Esophagus (tissue), 2 donors: ENCODE measurements around the gene KCNJ14. TPM values are rescaled to one million over a fixed set of nuclear protein-coding genes. Genes with fewer than 3 reads are reported as not detected.

ENCODE experiments used
- H3K27ac ChIP-seq, 2 donors: one replicate each; pipeline ENCODE4 v1.5.1; 2013; ENCODE audit warnings: low read depth in 2 of 2, mild to moderate bottlenecking in 2 of 2, inconsistent platforms in 1 of 2, low read length in 1 of 2, moderate library complexity in 1 of 2
- H3K27me3 ChIP-seq, 2 donors: one replicate each; pipeline ENCODE4 v1.6.1; 2013; ENCODE audit warnings: low read length in 2 of 2, control low read depth in 1 of 2, mild to moderate bottlenecking in 1 of 2; ENCODE audit not compliant: insufficient read depth in 2 of 2, control insufficient read depth in 1 of 2
- H3K36me3 ChIP-seq, 2 donors: one replicate each; pipeline ENCODE4 v1.6.1; 2013; ENCODE audit warnings: low read length in 1 of 2; ENCODE audit not compliant: control insufficient read depth in 2 of 2, insufficient read depth in 2 of 2
- H3K4me1 ChIP-seq, 2 donors: one replicate each; pipeline ENCODE4 v1.6.1; 2013; ENCODE audit warnings: low read length in 1 of 2; ENCODE audit not compliant: control insufficient read depth in 2 of 2, insufficient read depth in 2 of 2
- H3K4me3 ChIP-seq, 2 donors: one replicate each; pipeline ENCODE4 v1.5.1; 2013; ENCODE audit warnings: low read length in 2 of 2, mild to moderate bottlenecking in 2 of 2, low read depth in 1 of 2, moderate library complexity in 1 of 2
- H3K9me3 ChIP-seq, 2 donors: one replicate each; pipeline ENCODE4 v1.6.1; 2013; ENCODE audit warnings: mild to moderate bottlenecking in 2 of 2, low read depth in 1 of 2, low read length in 1 of 2, moderate library complexity in 1 of 2; ENCODE audit not compliant: control insufficient read depth in 2 of 2, insufficient read depth in 1 of 2
- WGBS, 2 donors: extraction: QIAGEN DNeasy Blood & Tissue Kit; methylation state at CpG; one replicate each; pipeline ENCODE4 v1.1.7; 2013; 5-methylcytosine and 5-hydroxymethylcytosine counted together
- polyA plus RNA-seq, 2 donors: library from polyadenylated mRNA; stranded (reverse); fragments of 200-250 nt; gene quantifications; one replicate each; pipeline ENCODE4 v1.2.3, GENCODE V29; 2013
- donor health status: healthy with polysubstance abuse.
- donor health status: Bipolar disorder and iron deficiency.

Gene KCNJ14
- polyA plus RNA-seq, result 1 to 10 TPM in 1 of 2 donors, under 1 TPM in 1; 0.54 to 1.0 TPM

DNA sequence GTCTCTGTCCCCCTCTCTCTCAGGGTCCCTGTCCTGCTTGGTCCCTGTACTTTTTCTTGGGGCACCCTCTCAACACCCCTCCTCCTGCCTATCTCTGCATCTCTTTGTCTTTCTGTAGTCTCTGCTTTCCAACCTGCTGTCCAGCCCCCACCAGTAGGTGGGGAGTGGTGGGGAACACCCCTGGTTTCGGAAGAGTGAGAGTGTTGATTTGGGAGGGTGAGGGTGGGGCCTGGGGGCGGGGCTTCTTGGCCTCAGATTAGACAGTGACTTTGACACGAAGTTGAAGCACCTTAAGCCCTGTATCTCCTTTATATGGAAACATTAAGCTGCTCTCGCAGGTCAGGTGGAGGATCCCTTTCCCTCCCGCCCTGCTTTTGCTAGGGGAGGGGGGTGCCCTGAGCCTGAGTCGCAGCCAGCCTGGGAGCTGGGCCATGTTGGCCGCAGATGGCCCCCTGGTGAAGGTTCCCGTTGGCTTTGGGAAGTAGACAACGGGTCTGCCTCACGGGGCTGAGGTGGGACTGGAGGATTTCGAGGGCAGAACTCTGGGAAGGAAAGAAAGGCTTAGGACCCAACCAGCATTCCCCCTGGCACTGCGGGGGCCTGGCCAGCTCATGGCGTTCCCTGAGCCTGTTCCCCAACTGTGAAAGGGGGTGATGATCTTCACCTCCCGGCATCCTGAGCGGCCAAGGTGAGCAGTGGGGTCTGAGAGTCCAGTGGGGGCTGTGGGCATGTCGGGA lies at the start of gene KCNJ14:
TSS of gene KCNJ14 (plus strand) at position 404 of the 737 bp plus-strand sequence. CDS start 6,151 bp downstream, outside the sequence.
- Histone ChIP-seq H3K27me3 (no peaks in the 10 kb centered on the region), H3K36me3 (peaks cover 17 to 45% of the 10 kb centered on the region in 2 donors), H3K27ac (no peak within 1 kb of the TSS), H3K9me3 (no peaks in the 10 kb centered on the region), H3K4me1 (no peaks in the 10 kb centered on the region), H3K4me3 (no peak within 1 kb of the TSS)
- WGBS, 2 donors, result 81 to 83% methylated on average over 16 of the region's 16 CpGs

DNA sequence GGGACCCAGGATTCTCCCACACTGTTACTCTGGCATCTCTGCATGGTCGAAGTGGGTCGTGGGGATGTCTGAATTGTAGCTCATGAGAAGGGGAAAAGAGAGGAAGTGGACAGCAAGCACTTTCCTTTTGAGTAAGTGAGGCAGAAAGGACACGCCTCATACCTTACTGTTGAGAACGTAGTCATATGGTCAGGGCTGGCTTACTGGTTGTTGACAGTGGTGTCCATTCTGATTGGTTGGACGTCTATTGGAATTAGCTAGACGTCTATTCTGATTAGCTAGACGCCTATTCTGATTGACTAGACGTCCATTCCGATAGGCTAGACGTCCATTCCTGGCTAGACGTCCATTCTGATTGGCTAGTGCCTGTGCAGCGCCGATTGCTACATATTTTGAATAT lies 49.5 kb upstream of the KCNJ14 start:
- H3K27ac ChIP-seq, result no peak overlapping the region
- H3K4me3 ChIP-seq, result no peak overlapping the region
- no peaks in the 10 kb centered on the region for H3K36me3 ChIP-seq
- WGBS, 2 donors, result 76 to 78% methylated on average over 13 of the region's 13 CpGs
- no peaks in the 10 kb centered on the region for H3K4me1 ChIP-seq
- H3K9me3 ChIP-seq, result peaks cover 0 to 4% of the 10 kb centered on the region in 2 donors
- H3K27me3 ChIP-seq, result no peaks in the 10 kb centered on the region

DNA sequence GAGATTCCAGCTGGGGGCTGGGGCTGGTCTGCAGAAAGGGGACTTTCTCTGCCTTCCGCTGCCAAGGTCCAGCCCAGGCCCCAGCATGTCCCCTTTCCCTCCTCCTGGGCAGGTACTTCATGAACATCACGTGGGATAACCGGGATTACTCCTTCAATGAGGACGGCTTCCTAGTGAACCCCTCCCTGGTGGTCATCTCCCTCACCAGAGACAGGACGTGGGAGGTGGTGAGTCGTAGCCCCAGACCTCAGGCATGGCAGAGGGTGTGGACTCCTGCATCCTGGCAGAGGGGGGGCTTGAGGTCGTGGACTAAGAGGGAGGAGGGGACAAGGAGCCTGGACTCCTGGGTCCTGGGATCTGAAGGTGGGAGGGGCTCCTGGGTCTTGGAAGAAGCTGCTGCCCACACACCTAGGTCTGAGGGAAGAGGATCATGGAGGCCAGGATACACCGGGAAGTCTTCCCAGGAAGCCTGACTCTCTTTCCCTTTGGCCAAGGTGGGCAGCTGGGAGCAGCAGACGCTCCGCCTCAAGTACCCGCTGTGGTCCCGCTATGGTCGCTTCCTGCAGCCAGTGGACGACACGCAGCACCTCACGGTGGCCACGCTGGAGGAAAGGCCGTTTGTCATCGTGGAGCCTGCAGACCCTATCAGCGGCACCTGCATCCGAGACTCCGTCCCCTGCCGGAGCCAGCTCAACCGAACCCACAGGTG lies 41.3 kb upstream of the KCNJ14 start:
- Histone ChIP-seq H3K27ac (no peak overlapping the region), H3K9me3 (no peaks in the 10 kb centered on the region), H3K27me3 (peaks cover 0 to 3% of the 10 kb centered on the region in 2 donors), H3K4me3 (no peak overlapping the region), H3K36me3 (no peaks in the 10 kb centered on the region), H3K4me1 (no peaks in the 10 kb centered on the region)
- 39 to 40% methylated on average over 24 of the region's 24 CpGs for WGBS, 2 donors

DNA sequence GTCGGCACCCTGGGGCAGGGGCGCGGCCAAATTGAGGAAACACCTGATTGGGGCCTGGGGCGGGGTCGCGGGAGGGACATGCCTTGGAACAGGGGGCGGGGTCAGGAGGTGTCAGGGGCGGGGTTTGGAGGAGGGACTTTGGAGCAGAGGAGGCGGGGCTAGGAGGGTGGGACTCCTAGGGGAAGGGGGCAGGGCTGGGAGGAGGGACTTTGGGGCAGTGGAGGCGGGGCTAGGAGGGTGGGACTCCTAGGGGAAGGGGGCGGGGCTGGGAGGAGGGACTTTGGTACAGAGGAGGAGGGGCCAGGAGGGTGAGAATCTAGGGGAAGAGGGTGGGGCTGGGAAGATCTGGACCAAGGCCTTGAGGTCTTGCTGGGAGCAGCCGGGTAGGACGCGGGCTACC lies 40.0 kb upstream of the KCNJ14 start:
- Histone ChIP-seq H3K9me3 (no peaks in the 10 kb centered on the region), H3K36me3 (no peaks in the 10 kb centered on the region), H3K27ac (no peak overlapping the region), H3K4me3 (peak overlapping the region in 1 of 2 donors; percentile 13), H3K4me1 (no peaks in the 10 kb centered on the region), H3K27me3 (peaks cover 0 to 3% of the 10 kb centered on the region in 2 donors)
- WGBS, 2 donors, result 8 to 14% methylated on average over 9 to 14 of the region's 14 CpGs

DNA sequence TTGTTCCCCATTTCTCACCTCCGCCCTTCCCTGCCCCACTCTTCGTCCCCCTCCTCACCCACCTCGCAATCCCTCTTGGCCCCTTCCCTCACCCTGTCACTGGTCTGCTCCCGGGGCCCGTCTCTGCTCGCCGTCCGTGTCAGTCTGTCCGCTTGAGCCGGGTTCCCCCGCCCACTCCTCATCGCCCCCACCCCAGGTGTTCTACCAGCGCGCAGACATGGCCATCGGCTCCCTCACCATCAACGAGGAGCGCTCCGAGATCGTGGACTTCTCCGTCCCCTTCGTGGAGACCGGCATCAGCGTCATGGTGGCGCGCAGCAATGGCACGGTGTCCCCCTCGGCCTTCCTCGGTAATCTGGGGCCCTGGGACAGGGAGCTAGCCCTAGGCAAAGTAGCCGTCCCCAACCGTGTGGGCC lies 39.6 kb upstream of the KCNJ14 start:
- 40 to 43% methylated on average over 30 of the region's 30 CpGs for WGBS, 2 donors
- Histone ChIP-seq H3K4me1 (no peaks in the 10 kb centered on the region), H3K27ac (no peak overlapping the region), H3K36me3 (no peaks in the 10 kb centered on the region), H3K27me3 (peaks cover 0 to 3% of the 10 kb centered on the region in 2 donors), H3K4me3 (peak overlapping the region in 1 of 2 donors; percentile 13), H3K9me3 (no peaks in the 10 kb centered on the region)

- Histone ChIP-seq H3K27me3 (peaks cover 0 to 3% of the 10 kb centered on the region in 2 donors), H3K9me3 (no peaks in the 10 kb centered on the region), H3K4me1 (peaks cover 2 to 3% of the 10 kb centered on the region in 2 donors), H3K36me3 (no peaks in the 10 kb centered on the region), H3K27ac (no peak overlapping the region), H3K4me3 (no peak overlapping the region)
- WGBS, 2 donors, result 68 to 78% methylated on average over 7 of the region's 7 CpGs
Observed at GRCh38 chr19:48417421-48417820, 38.0 kb upstream of the KCNJ14 start.

DNA sequence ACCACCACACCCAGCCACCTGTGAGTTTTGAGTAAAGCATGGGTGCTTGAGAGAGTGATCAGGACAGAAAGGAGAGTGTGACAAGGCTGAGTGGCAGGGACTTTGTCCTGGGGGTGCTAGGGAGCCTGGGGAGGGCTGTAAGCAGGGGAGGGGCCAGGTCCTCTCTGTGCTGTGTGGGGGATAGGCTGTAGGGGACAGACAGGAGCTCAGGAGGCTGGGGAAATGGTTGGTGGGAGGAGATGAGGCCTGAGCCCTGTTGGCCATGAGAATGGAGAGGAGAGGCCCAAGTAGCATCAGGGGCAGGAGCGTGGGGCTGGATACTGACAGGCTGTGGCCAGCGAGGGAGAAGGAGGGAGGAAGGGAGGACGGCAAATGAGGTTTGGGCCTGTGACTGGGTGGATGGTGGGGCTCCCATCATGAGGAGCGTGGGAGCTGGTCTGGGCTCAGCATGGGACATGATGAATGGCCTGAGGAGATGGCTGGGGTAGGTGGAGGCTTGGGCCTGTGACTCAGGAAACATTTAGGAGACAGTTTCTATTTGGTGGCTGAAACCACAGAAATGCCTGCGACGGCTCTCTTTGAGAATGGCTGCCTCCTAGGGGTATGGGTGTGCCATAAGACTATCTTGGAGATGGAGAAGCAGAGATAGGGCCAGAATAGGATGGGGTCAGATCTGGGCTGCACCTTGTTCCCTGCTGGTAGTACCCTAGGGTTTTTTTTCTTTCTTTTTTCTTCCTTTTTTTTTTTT lies 36.9 kb upstream of the KCNJ14 start:
- H3K4me3 ChIP-seq, result no peak overlapping the region
- no peak overlapping the region for H3K27ac ChIP-seq
- H3K4me1 ChIP-seq, result peaks cover 2 to 3% of the 10 kb centered on the region in 2 donors
- 81 to 82% methylated on average over 6 of the region's 6 CpGs for WGBS, 2 donors
- no peaks in the 10 kb centered on the region for H3K9me3 ChIP-seq
- peaks cover 0 to 3% of the 10 kb centered on the region in 2 donors for H3K27me3 ChIP-seq
- H3K36me3 ChIP-seq, result no peaks in the 10 kb centered on the region

- WGBS, 2 donors, result 66 to 70% methylated on average over 31 of the region's 31 CpGs
- Histone ChIP-seq H3K27ac (no peak overlapping the region), H3K4me1 (peaks cover 2 to 3% of the 10 kb centered on the region in 2 donors), H3K36me3 (no peaks in the 10 kb centered on the region), H3K9me3 (no peaks in the 10 kb centered on the region), H3K27me3 (peaks cover 0 to 3% of the 10 kb centered on the region in 2 donors), H3K4me3 (no peak overlapping the region)
Observed at GRCh38 chr19:48419158-48419920, 36.0 kb upstream of the KCNJ14 start.

DNA sequence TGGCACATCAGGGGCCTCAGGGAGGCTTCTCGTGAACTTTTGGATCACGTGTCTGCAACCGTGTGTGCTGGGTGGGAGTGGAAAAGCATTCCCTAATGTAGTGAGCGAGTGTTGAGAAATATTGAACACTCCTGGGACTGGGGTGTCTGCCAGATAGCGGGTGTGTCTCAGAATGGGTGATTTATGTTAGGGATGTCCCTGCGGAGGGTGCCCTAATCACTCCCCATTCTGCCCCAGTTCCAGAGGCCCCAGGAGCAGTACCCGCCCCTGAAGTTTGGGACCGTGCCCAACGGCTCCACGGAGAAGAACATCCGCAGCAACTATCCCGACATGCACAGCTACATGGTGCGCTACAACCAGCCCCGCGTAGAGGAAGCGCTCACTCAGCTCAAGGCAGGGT lies 33.8 kb upstream of the KCNJ14 start:
- Histone ChIP-seq H3K36me3 (no peaks in the 10 kb centered on the region), H3K4me3 (no peak overlapping the region), H3K27ac (no peak overlapping the region), H3K27me3 (no peaks in the 10 kb centered on the region), H3K4me1 (peaks cover 2 to 3% of the 10 kb centered on the region in 2 donors), H3K9me3 (no peaks in the 10 kb centered on the region)
- WGBS, 2 donors, result 58 to 67% methylated on average over 16 of the region's 16 CpGs
